Esophagus squamous epithelium (tissue), 4 donors: ENCODE results near the gene KRT7.

Source experiments
- POLR2A ChIP-seq, 4 donors: fragments of 450-650 bp; IDR thresholded peaks; one replicate each; pipeline ENCODE4 v1.6.1; 2017; ENCODE audit warnings: antibody characterized with exemption in 4 of 4, mild to moderate bottlenecking in 4 of 4, moderate library complexity in 3 of 4
- TF ChIP-seq, protein P1 (sequence below), 6 experiments: fragments of 450-650 bp in 4 of 6; fragments of 200-600 bp in 2 of 6; sonication (generic) in 2 of 6; IDR thresholded peaks; one replicate each; pipeline ENCODE4 v1.5.1; 2016 to 2019; ENCODE audit warnings: antibody characterized with exemption in 6 of 6, mild to moderate bottlenecking in 4 of 6, moderate library complexity in 4 of 6

DNA sequence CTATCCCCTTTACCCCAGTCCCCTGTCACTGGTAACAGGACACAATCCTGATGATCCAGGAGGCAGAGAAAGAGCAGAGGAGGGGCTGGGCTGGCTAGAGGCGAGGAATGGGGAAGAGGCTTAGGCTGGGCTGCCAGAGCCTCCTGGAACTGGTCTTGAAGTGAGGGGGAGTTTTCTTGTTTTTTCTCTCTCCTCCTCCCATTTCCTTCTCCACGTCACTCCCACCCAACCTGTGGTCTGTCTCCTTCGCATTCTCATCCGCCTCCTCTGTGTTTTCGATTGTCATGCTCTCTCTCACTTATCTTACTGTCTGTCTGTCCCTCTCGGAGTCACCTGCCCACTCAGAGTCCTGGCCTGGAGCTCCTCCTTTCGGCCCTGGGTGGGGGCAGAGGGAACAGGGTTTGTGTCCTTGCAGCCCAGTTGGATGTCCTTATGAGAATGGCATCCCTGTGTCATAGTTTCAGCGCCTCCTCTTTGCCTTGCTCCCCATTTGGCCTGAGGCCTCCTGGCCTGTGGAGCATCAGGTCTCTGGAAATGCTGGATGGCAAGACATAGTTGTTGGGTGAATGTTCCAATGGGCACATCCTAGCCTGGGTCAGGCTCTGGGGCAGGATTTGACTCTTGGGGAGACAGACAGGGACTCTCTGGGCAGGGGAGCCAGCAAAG is 37.8 kb upstream of the KRT7 start:
- TF ChIP-seq, protein P1, sequence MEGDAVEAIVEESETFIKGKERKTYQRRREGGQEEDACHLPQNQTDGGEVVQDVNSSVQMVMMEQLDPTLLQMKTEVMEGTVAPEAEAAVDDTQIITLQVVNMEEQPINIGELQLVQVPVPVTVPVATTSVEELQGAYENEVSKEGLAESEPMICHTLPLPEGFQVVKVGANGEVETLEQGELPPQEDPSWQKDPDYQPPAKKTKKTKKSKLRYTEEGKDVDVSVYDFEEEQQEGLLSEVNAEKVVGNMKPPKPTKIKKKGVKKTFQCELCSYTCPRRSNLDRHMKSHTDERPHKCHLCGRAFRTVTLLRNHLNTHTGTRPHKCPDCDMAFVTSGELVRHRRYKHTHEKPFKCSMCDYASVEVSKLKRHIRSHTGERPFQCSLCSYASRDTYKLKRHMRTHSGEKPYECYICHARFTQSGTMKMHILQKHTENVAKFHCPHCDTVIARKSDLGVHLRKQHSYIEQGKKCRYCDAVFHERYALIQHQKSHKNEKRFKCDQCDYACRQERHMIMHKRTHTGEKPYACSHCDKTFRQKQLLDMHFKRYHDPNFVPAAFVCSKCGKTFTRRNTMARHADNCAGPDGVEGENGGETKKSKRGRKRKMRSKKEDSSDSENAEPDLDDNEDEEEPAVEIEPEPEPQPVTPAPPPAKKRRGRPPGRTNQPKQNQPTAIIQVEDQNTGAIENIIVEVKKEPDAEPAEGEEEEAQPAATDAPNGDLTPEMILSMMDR (IDR thresholded peaks at IDR 0.05), result no peak
- TF ChIP-seq POLR2A (IDR thresholded peaks at IDR 0.05), result no peak
